ENCODE data around the gene DUSP16. TPM values are rescaled to one million over a fixed set of nuclear protein-coding genes. Genes with fewer than 3 reads are reported as not detected.

The DUSP16 gene
- total RNA-seq, 1 experiment from 2014 or later: 10.6 TPM

GRCh38 chr12:12555656-12556055 lies 7.0 kb downstream of the DUSP16 start:
- ChIA-PET CTCF (interaction anchor here (0.6 kb wide), 1 partner anchor 100 kb away, joined by 3 read pairs; no protein-coding TSS in a partner anchor), POLR2A (ENCODE audit: low non-redundant PET) (no interaction called here)
- no peaks in the 10 kb centered on the region for H3K27me3 ChIP-seq (replicated peaks; ENCODE audit: insufficient read depth, low read depth, low read length, poor library complexity)
- H3K4me1 ChIP-seq (ENCODE audit: insufficient read depth, low read length, poor library complexity, severe bottlenecking): no peaks in the 10 kb centered on the region
- no peaks in the 10 kb centered on the region for H3K36me3 ChIP-seq (ENCODE audit: insufficient read depth, low read length, poor library complexity, severe bottlenecking)
- H3K4me3 ChIP-seq (ENCODE audit: low read depth, low read length, poor library complexity, severe bottlenecking): no peak overlapping the region
- TF ChIP-seq EZH2 (IDR thresholded peaks at IDR 0.05; ENCODE audit: borderline replicate concordance, low read depth, low read length, poor library complexity, severe bottlenecking): no peak
- no peak for TF ChIP-seq CTCF (conservative IDR thresholded peaks at IDR 0.05; ENCODE audit: low read depth, low read length)
- intact Hi-C loops (cut with micrococcal nuclease; ENCODE audit: unreplicated experiment): no loop called here
- DNase-seq (ENCODE audit: low spot score): no peak
- no peaks in the 10 kb centered on the region for H3K9me3 ChIP-seq (ENCODE audit: low read depth, low read length, poor library complexity, severe bottlenecking)
- H3K27ac ChIP-seq (ENCODE audit: low read depth, low read length, poor library complexity, severe bottlenecking): no peak overlapping the region
- no TSS peak for BruUV-seq (replicated peaks)

DNA sequence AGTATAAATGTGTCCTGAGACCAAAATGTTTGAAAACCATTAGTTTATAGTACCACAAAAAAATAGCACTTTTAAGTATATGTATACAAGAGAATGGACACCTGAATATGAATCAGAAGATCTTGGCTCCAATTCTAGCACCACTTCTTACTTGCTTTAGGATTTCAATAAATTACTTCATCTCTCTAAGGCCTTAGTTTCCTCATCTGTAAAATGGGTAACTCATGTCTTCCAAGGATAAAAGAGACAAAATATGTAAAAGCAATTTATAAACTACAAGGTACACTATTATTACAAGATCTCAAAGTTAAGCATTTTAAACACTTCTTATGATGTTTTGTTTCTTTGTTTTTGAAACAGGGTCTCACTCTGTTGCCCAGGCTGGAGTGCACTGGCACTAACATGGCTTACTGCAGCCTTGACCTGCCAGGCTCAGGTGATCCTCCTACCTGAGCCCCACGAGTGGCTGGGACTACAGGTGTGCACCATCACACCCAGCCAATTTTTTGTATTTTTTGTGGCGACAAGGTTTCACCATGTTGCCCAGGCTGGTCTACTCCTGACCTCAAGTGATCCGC lies 9.4 kb downstream of the DUSP16 start:
- Histone ChIP-seq H3K27ac (ENCODE audit: low read depth, low read length, poor library complexity, severe bottlenecking) (no peak overlapping the region), H3K4me1 (ENCODE audit: insufficient read depth, low read length, poor library complexity, severe bottlenecking) (no peaks in the 10 kb centered on the region), H3K36me3 (ENCODE audit: insufficient read depth, low read length, poor library complexity, severe bottlenecking) (no peaks in the 10 kb centered on the region), H3K4me3 (ENCODE audit: low read depth, low read length, poor library complexity, severe bottlenecking) (no peak overlapping the region), H3K9me3 (ENCODE audit: low read depth, low read length, poor library complexity, severe bottlenecking) (no peaks in the 10 kb centered on the region), H3K27me3 (replicated peaks; ENCODE audit: insufficient read depth, low read depth, low read length, poor library complexity) (no peaks in the 10 kb centered on the region)
- BruUV-seq (replicated peaks): no TSS peak
- intact Hi-C loops (cut with micrococcal nuclease; ENCODE audit: unreplicated experiment): no loop called here
- TF ChIP-seq EZH2 (IDR thresholded peaks at IDR 0.05; ENCODE audit: borderline replicate concordance, low read depth, low read length, poor library complexity, severe bottlenecking): no peak
- no peak for DNase-seq (ENCODE audit: low spot score)
- CTCF ChIA-PET: no interaction called here
- POLR2A ChIA-PET (ENCODE audit: low non-redundant PET): no interaction called here

GRCh38 chr12:12551115-12551514 lies 11.5 kb downstream of the DUSP16 start:
- DNase-seq (ENCODE audit: low spot score): no peak
- TF ChIP-seq EZH2 (IDR thresholded peaks at IDR 0.05; ENCODE audit: borderline replicate concordance, low read depth, low read length, poor library complexity, severe bottlenecking) (no peak), CTCF (conservative IDR thresholded peaks at IDR 0.05; ENCODE audit: low read depth, low read length) (no peak)
- H3K36me3 ChIP-seq (ENCODE audit: insufficient read depth, low read length, poor library complexity, severe bottlenecking): no peaks in the 10 kb centered on the region
- CTCF ChIA-PET: no interaction called here
- no peak overlapping the region for H3K4me3 ChIP-seq (ENCODE audit: low read depth, low read length, poor library complexity, severe bottlenecking)
- POLR2A ChIA-PET (ENCODE audit: low non-redundant PET): no interaction called here
- no peaks in the 10 kb centered on the region for H3K27me3 ChIP-seq (replicated peaks; ENCODE audit: insufficient read depth, low read depth, low read length, poor library complexity)
- H3K27ac ChIP-seq (ENCODE audit: low read depth, low read length, poor library complexity, severe bottlenecking): no peak overlapping the region
- no TSS peak for BruUV-seq (replicated peaks)
- H3K4me1 ChIP-seq (ENCODE audit: insufficient read depth, low read length, poor library complexity, severe bottlenecking): no peaks in the 10 kb centered on the region
- intact Hi-C loops (cut with micrococcal nuclease; ENCODE audit: unreplicated experiment): no loop called here
- H3K9me3 ChIP-seq (ENCODE audit: low read depth, low read length, poor library complexity, severe bottlenecking): no peaks in the 10 kb centered on the region

DNA sequence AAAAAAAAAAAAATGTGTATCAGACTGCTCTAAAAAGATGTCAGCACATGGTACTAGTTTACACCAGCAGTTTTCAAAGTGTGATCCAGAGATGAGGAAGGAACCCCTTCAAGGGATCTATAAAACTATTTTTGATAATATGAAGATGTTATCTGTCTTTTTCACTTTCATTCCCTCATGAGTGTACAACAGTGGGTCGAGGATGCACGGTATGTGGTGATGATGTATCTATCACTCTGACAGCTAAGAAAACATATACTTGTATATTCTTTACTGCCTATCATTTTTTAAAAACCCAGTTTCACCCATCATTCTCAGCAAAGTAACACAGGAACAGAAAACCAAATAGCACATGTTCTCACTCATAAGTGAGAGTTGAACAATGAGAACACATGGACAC lies 12.4 kb downstream of the DUSP16 start:
- ChIA-PET CTCF (no interaction called here), POLR2A (ENCODE audit: low non-redundant PET) (no interaction called here)
- no peak overlapping the region for H3K27ac ChIP-seq (ENCODE audit: low read depth, low read length, poor library complexity, severe bottlenecking)
- no peaks in the 10 kb centered on the region for H3K27me3 ChIP-seq (replicated peaks; ENCODE audit: insufficient read depth, low read depth, low read length, poor library complexity)
- intact Hi-C loops (cut with micrococcal nuclease; ENCODE audit: unreplicated experiment): no loop called here
- no peaks in the 10 kb centered on the region for H3K4me1 ChIP-seq (ENCODE audit: insufficient read depth, low read length, poor library complexity, severe bottlenecking)
- no peak for DNase-seq (ENCODE audit: low spot score)
- no peaks in the 10 kb centered on the region for H3K9me3 ChIP-seq (ENCODE audit: low read depth, low read length, poor library complexity, severe bottlenecking)
- no peak overlapping the region for H3K4me3 ChIP-seq (ENCODE audit: low read depth, low read length, poor library complexity, severe bottlenecking)
- BruUV-seq (replicated peaks): no TSS peak
- TF ChIP-seq EZH2 (IDR thresholded peaks at IDR 0.05; ENCODE audit: borderline replicate concordance, low read depth, low read length, poor library complexity, severe bottlenecking): no peak
- no peak for TF ChIP-seq CTCF (conservative IDR thresholded peaks at IDR 0.05; ENCODE audit: low read depth, low read length)
- no peaks in the 10 kb centered on the region for H3K36me3 ChIP-seq (ENCODE audit: insufficient read depth, low read length, poor library complexity, severe bottlenecking)
